Tibial nerve (tissue), 4 donors: ENCODE results near the gene CCDC7. TPM values are rescaled to one million over a fixed set of nuclear protein-coding genes. Genes with fewer than 3 reads are reported as not detected.
"Not testable (repeated sequence)": the region's sequence is repeated elsewhere in the genome, so short reads cannot be mapped to it uniquely, and the experiment has no call there.

Experiments used
- DNase-seq, 2 donors: peaks; one replicate each; pipeline ENCODE4 v3.0.0-alpha.2; 2019; ENCODE audit warnings: low spot score in 2 of 2
- H3K27ac ChIP-seq, 4 donors: fragments of 200-600 bp; sonication (generic) in 3 of 4; one replicate each; pipeline ENCODE4 v1.5.1; 2017 to 2019; ENCODE audit warnings: mild to moderate bottlenecking in 1 of 4
- H3K27me3 ChIP-seq, 2 donors: fragments of 200-600 bp; sonication (generic) in 1 of 2; one replicate each; pipeline versions ENCODE4 v1.5.1 to v1.6.0; 2017 to 2019
- H3K36me3 ChIP-seq, 3 donors: fragments of 200-600 bp; sonication (generic); one replicate each; pipeline ENCODE4 v1.5.1; 2018 to 2019
- H3K4me1 ChIP-seq, 4 donors: fragments of 200-600 bp; sonication (generic) in 3 of 4; one replicate each; pipeline ENCODE4 v1.5.1; 2017 to 2019
- H3K4me3 ChIP-seq, 4 donors: fragments of 200-600 bp; sonication (generic) in 3 of 4; one replicate each; pipeline ENCODE4 v1.5.1; 2017 to 2019; ENCODE audit warnings: mild to moderate bottlenecking in 1 of 4, moderate library complexity in 1 of 4
- H3K9me3 ChIP-seq, 4 donors: fragments of 200-600 bp; sonication (generic) in 3 of 4; one replicate each; pipeline ENCODE4 v1.5.1; 2017 to 2019
- CTCF ChIP-seq, 5 experiments: fragments of 200-600 bp in 3 of 5; fragments of 450-650 bp in 2 of 5; sonication (generic) in 3 of 5; IDR thresholded peaks; one replicate each; pipeline ENCODE4 v1.5.1; 2016 to 2019; ENCODE audit warnings: antibody characterized with exemption in 5 of 5, mild to moderate bottlenecking in 3 of 5, moderate library complexity in 2 of 5
- EP300 ChIP-seq, 2 donors: sonication (generic); formaldehyde crosslinking; IDR thresholded peaks; one replicate each; pipeline ENCODE4 v1.6.1; 2017; ENCODE audit warnings: antibody characterized with exemption in 2 of 2, mild to moderate bottlenecking in 1 of 2
- POLR2A ChIP-seq, 2 donors: fragments of 450-650 bp; IDR thresholded peaks; one replicate each; pipeline ENCODE4 v1.6.1; 2017; ENCODE audit warnings: antibody characterized with exemption in 2 of 2, mild to moderate bottlenecking in 2 of 2, moderate library complexity in 2 of 2
- WGBS, 2 donors: methylation state at CpG; one replicate each; pipeline ENCODE4 v1.1.5; 2018; 5-methylcytosine and 5-hydroxymethylcytosine counted together
- total RNA-seq, 4 donors: library from RNA; depleted of rRNA; stranded (reverse); fragments of >200 nt; gene quantifications; one replicate each; pipeline ENCODE4 v1.1.0, GENCODE V29; 2016

The CCDC7 gene
- total RNA-seq, 4 donors from 2014 or later, result 20.7 to 97.0 (median 45.6) TPM

DNA sequence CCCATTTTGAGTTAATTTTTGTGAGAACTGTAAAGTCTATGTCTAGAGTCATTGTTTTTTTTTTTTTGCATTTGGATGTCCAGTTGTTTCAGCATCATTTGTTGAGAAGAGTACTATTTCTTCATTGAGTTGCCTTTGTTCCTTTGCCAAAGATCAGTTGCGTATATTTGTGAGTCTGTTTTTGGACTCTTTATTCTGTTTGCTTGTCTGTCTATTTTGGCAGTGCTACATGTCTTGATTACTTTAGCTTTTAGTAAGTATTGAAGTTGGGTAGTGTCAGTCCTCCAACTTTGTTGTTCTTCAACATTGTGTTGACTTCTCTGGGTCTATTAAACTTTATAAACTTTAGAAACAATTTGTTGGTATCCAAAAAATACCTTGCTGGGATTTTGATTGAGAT lies 31.6 kb downstream of the CCDC7 start:
- WGBS, 2 donors, result 94 to 97% methylated on average over 1 of the region's 1 CpG
- DNase-seq, result no peak
- H3K27ac ChIP-seq, result no peak overlapping the region
- no peaks in the 10 kb centered on the region for H3K27me3 ChIP-seq
- peaks cover 0 to 19% (median 3%) of the 10 kb centered on the region in 4 donors for H3K9me3 ChIP-seq
- no peak overlapping the region for H3K4me3 ChIP-seq
- H3K36me3 ChIP-seq, result peaks cover 0 to 89% (median 0%) of the 10 kb centered on the region in 3 donors
- TF ChIP-seq EP300 (IDR thresholded peaks at IDR 0.05), result no peak
- TF ChIP-seq POLR2A (IDR thresholded peaks at IDR 0.05), result no peak
- no peak for TF ChIP-seq CTCF (IDR thresholded peaks at IDR 0.05)
- H3K4me1 ChIP-seq, result no peaks in the 10 kb centered on the region

- no peaks in the 10 kb centered on the region for H3K27me3 ChIP-seq
- DNase-seq, result no peak
- TF ChIP-seq CTCF (IDR thresholded peaks at IDR 0.05), result no peak
- no peak for TF ChIP-seq EP300 (IDR thresholded peaks at IDR 0.05)
- TF ChIP-seq POLR2A (IDR thresholded peaks at IDR 0.05), result no peak
- peaks cover 0 to 76% (median 0%) of the 10 kb centered on the region in 3 donors for H3K36me3 ChIP-seq
- H3K4me1 ChIP-seq, result no peaks in the 10 kb centered on the region
- H3K9me3 ChIP-seq, result peaks cover 0 to 19% (median 3%) of the 10 kb centered on the region in 4 donors
- no peak overlapping the region for H3K4me3 ChIP-seq
- no peak overlapping the region for H3K27ac ChIP-seq
Observed at GRCh38 chr10:32481606-32482005, 35.7 kb downstream of the CCDC7 start.

- not testable (repeated sequence) for DNase-seq, H3K27me3 ChIP-seq
Observed at GRCh38 chr10:32483019-32483502, 37.1 kb downstream of the CCDC7 start.

DNA sequence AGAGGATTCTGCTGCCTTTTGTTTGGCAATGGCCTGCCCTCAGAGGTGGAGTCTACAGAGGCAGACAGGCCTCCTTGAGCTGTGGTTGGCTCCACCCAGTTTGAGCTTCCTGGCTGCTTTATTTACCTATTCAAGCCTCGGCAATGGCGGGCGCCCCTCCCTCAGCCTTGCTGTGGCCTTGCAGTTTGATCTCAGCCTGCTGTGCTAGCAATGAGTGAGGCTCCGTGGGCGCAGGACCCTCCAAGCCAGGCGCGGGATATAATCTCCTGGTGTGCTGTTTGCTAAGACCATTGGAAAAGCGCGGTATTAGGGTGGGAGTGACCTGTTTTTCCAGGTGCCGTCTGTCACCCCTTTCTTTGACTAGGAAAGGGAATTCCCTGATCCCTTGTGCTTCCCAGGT lies 42.1 kb downstream of the CCDC7 start:
- not testable (repeated sequence) for H3K27ac ChIP-seq, H3K4me3 ChIP-seq, H3K27me3 ChIP-seq, H3K4me1 ChIP-seq, DNase-seq, H3K9me3 ChIP-seq
- WGBS, 2 donors, result 83 to 87% methylated on average over 10 of the region's 10 CpGs
- H3K36me3 ChIP-seq, result peaks cover 0 to 62% (median 0%) of the 10 kb centered on the region in 3 donors

More at GRCh38 chr10:32483019-32483502, 37.1 kb downstream of the CCDC7 start:
- H3K4me1 ChIP-seq, H3K4me3 ChIP-seq, H3K27ac ChIP-seq: not testable (repeated sequence)
- peaks cover 0 to 75% (median 0%) of the 10 kb centered on the region in 3 donors for H3K36me3 ChIP-seq
- peaks cover 0 to 24% (median 4%) of the 10 kb centered on the region in 4 donors for H3K9me3 ChIP-seq

DNA sequence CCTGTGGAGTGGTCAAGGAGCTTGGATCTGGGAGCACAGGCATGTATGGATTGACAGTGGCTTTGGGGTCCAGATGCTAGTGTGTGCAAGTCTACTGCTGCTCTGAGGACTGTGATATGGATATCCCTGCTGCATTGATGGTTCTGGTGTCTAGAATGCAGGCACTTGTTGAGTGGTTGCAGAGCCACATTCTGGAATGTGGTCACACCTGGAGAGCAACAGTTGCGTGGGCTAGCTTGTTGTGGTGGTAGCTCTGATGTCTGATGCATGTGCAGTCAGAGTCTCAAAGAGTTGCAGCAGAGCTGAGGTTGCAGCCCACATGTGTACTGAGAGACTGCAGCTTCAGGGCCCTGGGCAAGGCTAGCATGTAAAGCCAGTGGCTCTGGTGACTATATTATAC lies 43.2 kb downstream of the CCDC7 start:
- peaks cover 0 to 9% (median 1%) of the 10 kb centered on the region in 4 donors for H3K9me3 ChIP-seq
- H3K27ac ChIP-seq, result no peak overlapping the region
- WGBS, 2 donors, result 100% methylated on average over 1 of the region's 1 CpG
- no peaks in the 10 kb centered on the region for H3K27me3 ChIP-seq
- no peak for DNase-seq
- H3K36me3 ChIP-seq, result peaks cover 0 to 57% (median 0%) of the 10 kb centered on the region in 3 donors
- H3K4me1 ChIP-seq, result no peaks in the 10 kb centered on the region
- TF ChIP-seq EP300 (IDR thresholded peaks at IDR 0.05), result no peak
- TF ChIP-seq POLR2A (IDR thresholded peaks at IDR 0.05), result no peak
- TF ChIP-seq CTCF (IDR thresholded peaks at IDR 0.05), result no peak
- no peak overlapping the region for H3K4me3 ChIP-seq

DNA sequence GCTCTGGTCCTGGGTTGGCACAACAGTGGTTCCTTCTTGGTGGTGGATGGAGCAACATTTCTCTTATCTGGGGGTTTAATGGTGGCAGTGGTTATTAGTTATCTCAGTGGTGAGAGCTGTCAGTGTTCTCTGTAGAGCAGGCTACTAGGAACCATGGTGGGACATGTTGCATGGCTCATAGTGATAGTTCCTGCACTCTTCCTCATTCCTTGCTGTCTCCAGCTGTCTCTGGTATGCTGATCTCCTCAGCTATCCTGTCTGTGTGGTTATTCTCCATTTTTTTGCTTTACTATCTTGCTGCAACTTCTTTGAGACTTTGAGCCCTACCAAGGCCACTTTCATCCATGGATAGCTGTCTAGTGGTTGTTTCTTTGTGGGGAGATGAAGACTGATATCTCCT lies 44.0 kb downstream of the CCDC7 start:
- Histone ChIP-seq H3K27ac (no peak overlapping the region), H3K4me1 (no peaks in the 10 kb centered on the region), H3K36me3 (peaks cover 0 to 57% (median 0%) of the 10 kb centered on the region in 3 donors), H3K4me3 (no peak overlapping the region), H3K27me3 (no peaks in the 10 kb centered on the region), H3K9me3 (peaks cover 0 to 9% (median 1%) of the 10 kb centered on the region in 4 donors)
- DNase-seq, result no peak
- no peak for TF ChIP-seq POLR2A (IDR thresholded peaks at IDR 0.05)
- TF ChIP-seq CTCF (IDR thresholded peaks at IDR 0.05), result no peak
- no peak for TF ChIP-seq EP300 (IDR thresholded peaks at IDR 0.05)

DNA sequence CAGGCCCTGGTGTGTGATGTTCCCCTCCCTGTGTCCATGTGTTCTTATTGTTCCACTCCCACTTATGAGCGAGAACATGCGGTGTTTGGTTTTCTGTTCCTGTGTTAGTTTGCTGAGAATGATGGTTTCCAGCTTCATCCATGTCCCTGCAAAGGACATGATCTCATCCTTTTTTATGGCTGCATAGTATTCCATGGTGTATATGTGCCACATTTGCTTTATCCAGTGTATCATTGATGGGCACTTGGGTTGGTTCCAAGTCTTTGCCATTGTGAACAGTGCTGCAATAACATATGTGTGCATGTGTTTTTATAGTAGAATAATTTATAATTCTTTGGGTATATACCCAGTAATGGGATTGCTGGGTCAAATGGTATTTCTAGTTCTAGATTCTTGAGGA lies 48.6 kb downstream of the CCDC7 start:
- not testable (repeated sequence) for H3K27me3 ChIP-seq, H3K27ac ChIP-seq, H3K4me3 ChIP-seq, DNase-seq, H3K4me1 ChIP-seq
- 63 to 98% methylated on average over 2 of the region's 2 CpGs for WGBS, 2 donors
- H3K36me3 ChIP-seq, result peaks cover 0 to 33% (median 0%) of the 10 kb centered on the region in 3 donors
- H3K9me3 ChIP-seq, result peaks cover 0 to 12% (median 2%) of the 10 kb centered on the region in 4 donors

DNA sequence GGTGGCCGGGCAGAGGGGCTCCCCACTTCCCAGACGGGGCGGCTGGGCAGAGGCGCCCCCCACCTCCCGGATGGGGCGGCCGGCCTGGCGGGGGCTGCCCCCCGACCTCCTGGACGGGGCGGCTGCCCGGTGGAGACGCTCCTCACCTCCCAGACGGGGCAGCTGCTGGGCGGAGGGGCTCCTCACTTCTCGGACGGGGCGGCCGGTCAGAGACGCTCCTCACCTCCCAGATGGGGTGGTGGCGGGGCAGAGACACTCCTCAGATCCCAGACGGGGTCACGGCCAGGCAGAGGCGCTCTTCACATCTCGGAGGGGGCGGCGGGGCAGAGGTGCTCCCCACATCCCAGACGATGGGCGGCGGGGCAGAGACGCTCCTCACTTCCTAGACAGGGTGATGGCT lies 54.2 kb downstream of the CCDC7 start:
- not testable (repeated sequence) for H3K4me3 ChIP-seq, H3K4me1 ChIP-seq, H3K27me3 ChIP-seq, DNase-seq, H3K27ac ChIP-seq
- Histone ChIP-seq H3K36me3 (peaks cover 0 to 37% (median 0%) of the 10 kb centered on the region in 3 donors), H3K9me3 (peaks cover 0 to 22% (median 2%) of the 10 kb centered on the region in 4 donors)
- 96% methylated on average over 24 to 25 of the region's 31 CpGs for WGBS, 2 donors
